H9 (cell line): Measurements from ENCODE around the gene COX7B2. TPM values are rescaled to one million over a fixed set of nuclear protein-coding genes. Genes with fewer than 3 reads are reported as not detected.

ENCODE experiments used
- DNase-seq: peaks from one replicate; pipeline ENCODE4 v3.0.0-alpha.2; 2017
- H2AFZ ChIP-seq: one replicate; pipeline ENCODE4 v1.6.1; 2013; ENCODE audit warnings: mild to moderate bottlenecking, low read length, control low read depth, moderate library complexity
- H2AK5ac ChIP-seq: 2 replicates; pipeline ENCODE4 v1.6.1; 2013; ENCODE audit warnings: low read length, control low read depth, mixed read lengths; ENCODE audit not compliant: insufficient read length
- H2BK120ac ChIP-seq: one replicate; pipeline ENCODE4 v1.6.1; 2013; ENCODE audit warnings: low read depth, mild to moderate bottlenecking, low read length, control low read depth, inconsistent platforms; ENCODE audit not compliant: poor library complexity, severe bottlenecking
- H2BK12ac ChIP-seq: 2 replicates; pipeline ENCODE4 v1.6.1; 2013; ENCODE audit warnings: low read length, control low read depth, mixed read lengths, low read depth; ENCODE audit not compliant: insufficient read length
- H2BK15ac ChIP-seq: 2 replicates; pipeline ENCODE4 v1.6.1; 2013; ENCODE audit warnings: low read depth, low read length, control low read depth
- H2BK20ac ChIP-seq: one replicate; pipeline ENCODE4 v1.6.1; 2013; ENCODE audit warnings: low read depth, mild to moderate bottlenecking, low read length, control low read depth, inconsistent platforms; ENCODE audit not compliant: poor library complexity, severe bottlenecking
- H2BK5ac ChIP-seq: 2 replicates; pipeline ENCODE4 v1.6.1; 2013; ENCODE audit warnings: low read length, control low read depth, mixed read lengths; ENCODE audit not compliant: insufficient read length
- H3K14ac ChIP-seq: 2 replicates; pipeline ENCODE4 v1.6.1; 2013; ENCODE audit warnings: low read length, control low read depth; ENCODE audit not compliant: insufficient read depth
- H3K18ac ChIP-seq: 2 replicates; pipeline ENCODE4 v1.6.1; 2013; ENCODE audit warnings: low read depth, mild to moderate bottlenecking, mixed read lengths, low read length, control low read depth; ENCODE audit not compliant: insufficient read length
- H3K23ac ChIP-seq: 2 replicates; pipeline ENCODE4 v1.6.1; 2013; ENCODE audit warnings: low read length, control low read depth, mixed read lengths, low read depth; ENCODE audit not compliant: insufficient read length
- H3K23me2 ChIP-seq: 2 replicates; pipeline ENCODE4 v1.6.1; 2013; ENCODE audit warnings: low read depth, mild to moderate bottlenecking, mixed read lengths, low read length, control low read depth; ENCODE audit not compliant: insufficient read length, poor library complexity, severe bottlenecking
- H3K27ac ChIP-seq: 2 replicates; pipeline ENCODE4 v1.5.1; 2013; ENCODE audit warnings: low read length, control low read depth, mixed read lengths, low read depth; ENCODE audit not compliant: insufficient read length
- H3K27me3 ChIP-seq: 2 replicates; pipeline ENCODE4 v1.6.1; 2013; ENCODE audit warnings: low read length, control low read depth, inconsistent platforms; ENCODE audit not compliant: insufficient read depth
- H3K4ac ChIP-seq: 2 replicates; pipeline ENCODE4 v1.6.1; 2013; ENCODE audit warnings: low read depth, mild to moderate bottlenecking, control low read depth, inconsistent platforms, low read length, moderate library complexity
- H3K4me1 ChIP-seq: 2 replicates; pipeline ENCODE4 v1.6.1; 2013; ENCODE audit warnings: low read length, control low read depth, inconsistent platforms; ENCODE audit not compliant: insufficient read depth
- H3K4me2 ChIP-seq: 2 replicates; pipeline ENCODE4 v1.6.1; 2013; ENCODE audit warnings: low read length, control low read depth, mixed read lengths; ENCODE audit not compliant: insufficient read length, insufficient read depth
- H3K56ac ChIP-seq: 2 replicates; pipeline ENCODE4 v1.6.1; 2013; ENCODE audit warnings: low read depth, mild to moderate bottlenecking, mixed read lengths, low read length, control low read depth; ENCODE audit not compliant: insufficient read length
- H3K79me1 ChIP-seq: 2 replicates; pipeline ENCODE4 v1.6.1; 2013; ENCODE audit warnings: low read depth, mild to moderate bottlenecking, moderate library complexity, low read length, control low read depth, inconsistent platforms; ENCODE audit not compliant: insufficient read depth, poor library complexity, severe bottlenecking
- H3K79me2 ChIP-seq: 2 replicates; pipeline ENCODE4 v1.6.1; 2013; ENCODE audit warnings: low read length, control low read depth, inconsistent platforms; ENCODE audit not compliant: insufficient read depth
- H3K9ac ChIP-seq: 2 replicates; pipeline ENCODE4 v1.6.1; 2013; ENCODE audit warnings: low read length, control low read depth, mixed read lengths; ENCODE audit not compliant: insufficient read length; ENCODE audit errors: extremely low read depth
- H3K9me3 ChIP-seq: one replicate; pipeline ENCODE4 v1.6.1; 2013; ENCODE audit warnings: low read depth, low read length, inconsistent platforms; ENCODE audit not compliant: control insufficient read depth
- H3T11ph ChIP-seq: one replicate; pipeline ENCODE4 v1.6.1; 2013; ENCODE audit warnings: mild to moderate bottlenecking, low read length, control low read depth, inconsistent platforms
- H4K20me1 ChIP-seq: one replicate; pipeline ENCODE4 v1.6.1; 2013; ENCODE audit not compliant: control insufficient read depth, insufficient read length, insufficient read depth
- H4K5ac ChIP-seq: 2 replicates; pipeline ENCODE4 v1.6.1; 2013; ENCODE audit warnings: low read depth, mild to moderate bottlenecking, mixed read lengths, low read length, control low read depth; ENCODE audit not compliant: insufficient read length
- H4K8ac ChIP-seq: replicated peaks from 2 replicates; pipeline ENCODE4 v1.6.1; 2013; ENCODE audit warnings: low read length, control low read depth, mixed read lengths, low read depth; ENCODE audit not compliant: insufficient read length
- H4K91ac ChIP-seq: 2 replicates; pipeline ENCODE4 v1.6.1; 2013; ENCODE audit warnings: low read depth, mild to moderate bottlenecking, moderate library complexity, mixed read lengths, low read length, control low read depth; ENCODE audit not compliant: insufficient read length
- H3K27ac Mint-ChIP-seq, 3 experiments: 2 replicates in 2 of 3; 3 replicates in 1 of 3; pipeline ENCODE4 v1.8.0; 2020 to 2021; ENCODE audit warnings: mixed read lengths in 3 of 3, mild to moderate bottlenecking in 1 of 3, moderate library complexity in 1 of 3
- H3K27me3 Mint-ChIP-seq: 2 replicates; pipeline ENCODE4 v1.8.0; 2021; ENCODE audit warnings: low read depth, mild to moderate bottlenecking, moderate library complexity, mixed read lengths
- H3K36me3 Mint-ChIP-seq, 3 experiments: 2 replicates in 2 of 3; 3 replicates in 1 of 3; pipeline ENCODE4 v1.8.0; 2020 to 2021; ENCODE audit warnings: low read depth in 3 of 3, mixed read lengths in 3 of 3; ENCODE audit not compliant: insufficient read depth in 1 of 3
- H3K4me1 Mint-ChIP-seq, 2 experiments: 2 replicates each; pipeline ENCODE4 v1.8.0; 2020; ENCODE audit warnings: mixed read lengths in 2 of 2
- H3K4me3 Mint-ChIP-seq, 2 experiments: 2 replicates in 1 of 2; 3 replicates in 1 of 2; pipeline ENCODE4 v1.8.0; 2020 to 2021; ENCODE audit warnings: mild to moderate bottlenecking in 2 of 2, mixed read lengths in 2 of 2, moderate library complexity in 1 of 2
- H3K9me3 Mint-ChIP-seq, 2 experiments: 2 replicates in 1 of 2; 3 replicates in 1 of 2; pipeline ENCODE4 v1.8.0; 2020; ENCODE audit warnings: mild to moderate bottlenecking in 2 of 2, mixed read lengths in 2 of 2, moderate library complexity in 1 of 2
- CTCF ChIP-seq: fragments of 200-600 bp; sonication (generic); conservative IDR thresholded peaks from 3 replicates; pipeline ENCODE4 v1.8.0; 2021; ENCODE audit warnings: antibody characterized with exemption, mild to moderate bottlenecking
- WGBS: extraction: QIAGEN DNeasy Blood & Tissue Kit; methylation state at CpG from one replicate; pipeline ENCODE4 v1.1.7; 2013; ENCODE audit warnings: missing lambda C conversion rate, low lambda C conversion rate, mixed read lengths; ENCODE audit not compliant: insufficient read length; ENCODE audit errors: extremely low coverage; 5-methylcytosine and 5-hydroxymethylcytosine counted together
- total RNA-seq: library from RNA; stranded (reverse); gene quantifications from 2 replicates; pipeline ENCODE4 v1.2.1, GENCODE V29; 2021

The COX7B2 gene
- total RNA-seq, 1 experiment from 2014 or later = not detected

GRCh38 chr4:46922205-46922604 is 13.2 kb upstream of the COX7B2 start:
- Histone ChIP-seq H4K8ac (no peak overlapping the region), H3K27me3 (no peaks in the 10 kb centered on the region), H2BK5ac (no peak overlapping the region), H4K91ac (no peak overlapping the region), H3K18ac (no peak overlapping the region), H3K56ac (no peak overlapping the region), H4K20me1 (no peaks in the 10 kb centered on the region), H4K5ac (no peak overlapping the region), H3K4me2 (no peak overlapping the region), H2AFZ (no peak overlapping the region), H2BK15ac (no peak overlapping the region), H2BK12ac (no peak overlapping the region), H3K4ac (no peak overlapping the region), H2BK120ac (no peak overlapping the region), H3K79me2 (no peaks in the 10 kb centered on the region), H3K27ac (no peak overlapping the region), H2BK20ac (no peak overlapping the region), H3K9me3 (no peaks in the 10 kb centered on the region), H3T11ph (no peak overlapping the region), H3K23me2 (no peaks in the 10 kb centered on the region), H3K4me1 (no peaks in the 10 kb centered on the region), H3K14ac (no peak overlapping the region), H3K79me1 (no peaks in the 10 kb centered on the region), H2AK5ac (no peak overlapping the region), H3K23ac (no peak overlapping the region), H3K9ac (no peak overlapping the region)
- Mint-ChIP-seq H3K9me3 (no peaks in the 10 kb centered on the region), H3K4me3 (no peak overlapping the region), H3K4me1 (no peaks in the 10 kb centered on the region), H3K27me3 (peaks cover 4% of the 10 kb centered on the region; the same call in 1 of the 2 replicates), H3K36me3 (no peaks in the 10 kb centered on the region), H3K27ac (no peak overlapping the region)
- WGBS = no CpG with 5 or more reads among the region's 3 CpGs
- no peak for TF ChIP-seq CTCF
- no peak for DNase-seq
